GM04504 (cell line): Measurements from ENCODE around the gene SHISAL1.

Experiments used
- DNase-seq: peaks from one replicate; pipeline ENCODE4 v3.0.0-alpha.2; 2012; ENCODE audit warnings: low read depth

The SHISAL1 gene

DNA sequence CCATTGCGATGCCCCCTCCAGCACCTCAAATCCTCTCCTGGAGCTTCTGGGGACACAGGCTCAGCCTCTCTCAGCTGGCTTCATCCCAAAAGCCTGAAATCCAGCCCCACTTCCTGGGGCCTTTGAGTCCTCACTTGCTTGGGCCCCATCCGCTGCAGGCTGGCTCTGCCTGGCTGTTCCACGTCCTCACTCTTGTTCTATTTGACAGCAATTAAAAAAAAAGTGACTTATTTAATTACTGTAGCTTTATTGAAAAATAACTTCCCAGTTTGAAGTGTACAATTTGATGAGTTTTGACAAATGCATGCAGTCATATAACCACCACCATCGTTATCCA lies 104.8 kb downstream of the SHISAL1 start:
- DNase-seq = no peak

DNA sequence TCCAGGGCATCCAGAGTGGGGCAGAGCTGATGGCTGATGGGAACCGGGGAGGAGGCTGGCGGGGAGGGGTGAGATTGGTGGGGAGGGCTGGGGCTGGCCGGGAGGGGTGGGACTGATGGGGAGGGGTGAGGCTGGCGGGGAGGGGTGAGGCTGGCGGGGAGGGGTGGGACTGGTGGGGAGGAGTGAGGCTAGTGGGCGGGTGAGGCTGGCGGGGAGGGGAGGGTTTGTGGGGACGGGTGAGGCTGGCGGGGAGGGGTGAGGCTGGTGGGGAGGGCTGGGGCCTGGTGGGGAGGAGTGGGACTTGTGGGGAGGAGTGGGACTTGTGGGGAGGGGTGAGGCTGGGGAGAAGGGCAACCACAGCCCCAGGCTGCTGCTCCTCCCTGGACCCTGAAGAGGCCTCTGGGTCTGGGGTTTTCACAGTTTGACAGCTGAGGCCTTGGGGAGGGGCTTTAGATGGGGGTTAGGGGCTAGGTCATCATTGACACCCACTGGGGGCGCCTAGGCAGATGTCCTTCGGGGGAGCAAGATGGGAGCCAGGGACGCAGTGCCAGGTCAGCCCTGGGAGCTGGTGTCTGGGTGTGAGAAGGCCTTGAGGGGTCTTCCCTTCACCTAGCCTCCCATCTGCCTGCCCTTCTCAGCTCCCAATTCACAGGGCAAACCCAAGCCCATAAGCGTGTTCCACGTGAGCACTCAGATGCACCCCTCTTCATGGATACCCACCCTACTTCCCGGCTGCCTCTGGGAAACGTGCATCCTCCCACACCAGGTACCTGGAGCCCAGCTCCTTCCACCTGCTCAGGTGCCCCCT lies 105.4 kb downstream of the SHISAL1 start:
- DNase-seq = no peak

DNA sequence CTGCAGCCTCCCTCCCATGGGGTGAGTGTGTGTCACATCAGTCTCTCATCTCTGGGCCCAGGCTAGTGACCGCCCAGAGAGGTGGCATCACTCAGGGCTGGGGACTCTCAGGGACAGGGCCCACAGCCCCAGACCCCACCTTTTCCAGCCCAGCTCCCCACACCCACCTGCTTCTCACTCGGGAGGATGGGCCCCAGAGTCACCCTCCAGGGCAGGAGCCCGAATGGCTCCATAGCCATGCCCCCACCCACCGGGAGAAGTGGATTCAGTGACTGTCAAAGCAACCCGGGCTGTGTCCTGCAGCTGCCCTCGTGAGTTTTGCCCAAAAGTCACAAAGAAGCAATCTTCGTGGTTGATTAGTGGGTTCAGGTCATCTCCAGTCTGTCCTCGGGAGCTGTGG lies 106.1 kb downstream of the SHISAL1 start:
- no peak for DNase-seq

DNA sequence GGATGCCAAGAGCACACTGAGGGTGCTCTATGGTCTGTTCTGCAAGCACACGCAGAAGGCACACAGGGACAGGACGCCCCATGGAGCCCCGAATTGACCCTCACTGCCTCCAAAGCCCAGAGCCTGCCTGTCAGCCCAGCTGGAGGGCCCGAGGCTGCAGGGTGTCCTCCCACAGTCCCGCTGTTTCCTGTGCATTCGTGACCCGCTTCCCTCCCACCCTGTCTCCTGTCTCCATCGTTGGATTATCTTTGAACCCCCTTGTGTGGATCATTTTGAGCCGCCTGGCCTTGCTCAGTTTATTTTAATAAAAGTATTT lies 106.5 kb downstream of the SHISAL1 start:
- DNase-seq = no peak

DNA sequence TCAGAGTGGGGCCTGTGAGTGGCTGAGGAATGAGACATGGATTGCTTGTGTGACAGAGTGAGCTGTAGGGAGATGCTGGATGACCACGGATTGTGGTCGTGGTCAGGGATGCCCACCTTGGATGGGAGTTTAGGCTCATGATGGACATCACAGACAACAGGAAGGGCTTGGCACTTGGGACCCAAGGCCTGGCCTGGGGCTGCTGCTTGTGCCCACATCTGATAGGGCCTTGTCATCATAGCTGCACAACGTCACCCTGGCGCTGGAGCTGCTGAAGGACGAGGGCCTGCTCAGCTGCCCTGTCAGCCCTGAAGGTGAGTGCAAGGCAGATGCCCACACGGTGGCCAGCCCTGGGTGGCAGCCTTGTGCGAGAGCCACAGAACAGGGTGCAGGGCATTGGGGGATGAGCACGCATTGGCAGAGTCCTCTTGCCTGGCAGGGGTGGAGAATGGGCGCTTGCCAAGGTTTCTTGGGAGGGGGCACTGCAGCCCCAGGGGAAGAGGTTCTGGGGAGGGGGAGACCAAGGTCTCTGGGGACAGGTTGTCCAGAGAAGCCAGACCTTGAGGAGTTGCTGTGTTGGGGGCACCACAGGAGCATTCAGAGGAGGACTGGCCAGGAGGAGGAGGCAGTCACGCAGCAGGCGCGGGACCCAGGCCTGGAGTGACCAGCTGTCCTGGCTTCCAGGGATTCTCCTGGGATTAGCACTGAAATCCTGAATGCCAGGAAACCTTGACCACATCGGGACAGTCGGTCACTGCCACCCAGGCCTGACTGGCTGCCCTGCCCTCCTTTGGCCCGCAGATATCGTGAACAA lies 107.0 kb downstream of the SHISAL1 start:
- DNase-seq = no peak

DNA sequence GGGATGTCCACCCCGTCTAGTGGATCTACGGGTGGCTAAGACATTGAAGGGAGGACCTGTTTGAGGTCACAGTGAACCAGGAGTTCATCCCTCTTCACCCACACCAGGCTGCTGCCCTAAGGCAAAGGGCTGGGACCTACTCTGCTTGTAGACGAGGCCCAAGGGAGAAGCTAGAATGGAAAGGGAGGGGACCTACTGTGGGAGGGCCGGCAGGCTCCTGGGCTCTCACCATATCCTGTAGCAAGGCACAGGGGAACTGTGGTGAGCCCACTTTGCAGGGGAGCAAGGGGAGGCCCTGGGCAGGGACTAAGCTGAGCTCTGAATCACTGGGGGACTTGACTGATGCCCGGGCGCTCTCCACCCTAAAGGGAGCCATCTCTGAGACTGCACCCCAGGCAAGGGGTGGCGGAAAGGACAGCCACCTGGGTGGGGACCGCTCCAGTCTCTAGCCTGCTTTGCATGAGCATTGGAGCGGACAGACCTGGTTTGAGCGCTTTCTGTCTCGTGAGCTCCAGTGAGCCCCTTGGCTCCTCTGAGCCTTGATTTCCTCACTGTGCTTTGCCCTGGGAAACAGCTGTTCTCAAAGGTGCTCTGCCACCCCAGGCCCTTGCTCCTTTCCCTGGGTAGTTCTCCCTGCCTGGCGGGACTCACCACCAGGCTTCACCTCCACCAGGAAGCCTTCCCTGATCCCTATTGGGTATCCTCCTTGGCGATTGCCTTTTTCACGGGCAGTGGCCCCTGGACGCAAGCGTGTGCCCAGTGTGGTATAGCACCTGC lies 107.8 kb downstream of the SHISAL1 start:
- no peak for DNase-seq

DNA sequence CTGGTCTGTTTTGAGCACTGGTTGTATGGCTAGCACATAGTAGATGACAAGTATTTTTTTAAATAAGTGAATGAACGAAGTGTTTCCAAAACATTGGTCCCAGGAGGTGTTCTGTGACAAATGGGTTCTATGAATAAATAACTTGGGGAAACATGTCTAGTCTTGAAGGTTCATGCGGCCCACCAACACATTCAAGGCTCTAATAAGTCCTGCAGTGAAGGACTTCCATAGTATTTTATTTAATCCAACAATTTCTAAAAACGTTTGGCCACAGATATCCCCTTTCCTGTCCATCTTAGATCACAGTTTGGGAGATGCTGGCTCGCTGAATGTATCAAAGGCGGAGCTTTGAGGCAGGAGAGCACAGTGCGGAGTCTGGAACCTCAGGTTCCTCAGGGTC lies 109.5 kb downstream of the SHISAL1 start:
- DNase-seq = no peak

DNA sequence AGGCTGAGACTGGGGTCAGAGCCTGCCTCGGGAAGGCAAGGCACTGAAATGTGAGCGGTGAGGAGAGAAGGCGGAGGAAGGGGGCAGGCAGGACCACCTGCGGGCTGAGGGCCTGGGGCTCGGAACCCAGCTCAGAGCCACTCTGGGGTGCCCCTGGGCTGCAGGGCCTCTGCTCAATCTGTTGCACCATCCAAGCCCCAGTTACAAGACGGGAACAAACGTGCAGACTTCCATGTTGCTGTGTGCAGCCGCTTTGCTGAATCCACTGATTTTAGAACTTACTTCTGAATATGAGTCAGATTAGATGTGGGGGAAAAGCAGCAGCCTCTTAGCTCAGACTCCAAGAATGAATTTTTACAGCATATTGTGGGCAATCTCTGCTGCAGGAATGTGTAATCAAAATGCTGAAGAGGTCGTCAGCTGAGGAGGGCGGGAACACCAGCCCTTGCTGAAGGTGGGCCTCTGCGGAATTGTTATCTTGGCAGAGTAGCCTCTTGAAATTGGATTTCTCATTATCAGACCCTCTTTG lies 110.4 kb downstream of the SHISAL1 start:
- DNase-seq = peak; percentile 60

DNA sequence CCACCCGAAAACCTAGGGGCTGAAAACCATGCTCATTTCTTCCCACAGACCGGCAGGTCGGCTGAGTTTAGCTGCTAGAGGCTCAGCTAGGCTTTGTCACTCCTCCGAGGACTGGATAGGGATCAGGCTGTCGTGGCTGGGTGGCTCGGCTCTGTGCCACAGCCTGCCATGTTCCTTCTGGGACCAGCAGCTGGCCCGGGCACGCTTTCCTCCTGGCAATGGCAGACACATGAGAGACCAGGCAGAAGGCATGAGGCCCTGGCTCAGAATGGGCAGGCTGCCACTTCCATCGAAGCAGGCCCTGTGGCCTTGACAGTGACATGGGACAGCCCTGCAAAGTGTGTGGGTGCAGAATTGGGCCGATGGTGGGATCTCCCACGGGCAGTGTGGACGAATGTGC lies 111.1 kb downstream of the SHISAL1 start:
- no peak for DNase-seq

DNA sequence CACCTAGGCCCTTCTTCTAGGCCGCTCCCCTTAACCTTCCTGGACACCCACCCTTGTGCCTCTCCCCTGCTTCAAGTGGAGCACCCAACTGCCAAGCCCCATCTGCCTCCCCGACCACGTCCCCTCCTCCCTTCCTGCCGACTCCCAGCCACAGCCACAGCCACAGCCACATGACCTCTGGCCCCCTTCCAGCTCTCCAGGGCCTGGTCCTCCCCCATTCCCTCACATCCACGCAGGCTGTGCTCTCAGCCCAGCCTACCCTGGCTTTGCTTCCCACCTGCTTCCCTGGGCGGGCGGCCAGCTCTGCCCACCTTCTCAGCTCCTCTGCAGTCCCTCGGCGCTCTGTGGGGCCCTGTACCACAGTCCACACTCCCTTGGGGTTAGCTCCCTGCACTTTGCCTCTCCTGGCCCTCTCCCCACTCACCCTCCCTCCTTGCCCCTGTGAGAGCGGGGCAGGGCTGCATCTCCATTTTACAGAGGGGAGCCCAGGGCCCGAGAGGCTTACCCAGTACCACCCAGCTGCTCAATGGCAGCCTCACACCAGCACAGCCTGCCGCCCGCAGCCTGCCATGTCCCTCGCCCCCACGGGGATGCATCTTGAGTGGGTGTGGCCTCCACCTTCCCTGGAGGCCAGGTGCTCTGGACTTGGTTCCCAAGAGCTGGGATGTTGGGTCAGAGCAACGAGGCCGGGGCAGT lies 111.7 kb downstream of the SHISAL1 start:
- DNase-seq = no peak

DNA sequence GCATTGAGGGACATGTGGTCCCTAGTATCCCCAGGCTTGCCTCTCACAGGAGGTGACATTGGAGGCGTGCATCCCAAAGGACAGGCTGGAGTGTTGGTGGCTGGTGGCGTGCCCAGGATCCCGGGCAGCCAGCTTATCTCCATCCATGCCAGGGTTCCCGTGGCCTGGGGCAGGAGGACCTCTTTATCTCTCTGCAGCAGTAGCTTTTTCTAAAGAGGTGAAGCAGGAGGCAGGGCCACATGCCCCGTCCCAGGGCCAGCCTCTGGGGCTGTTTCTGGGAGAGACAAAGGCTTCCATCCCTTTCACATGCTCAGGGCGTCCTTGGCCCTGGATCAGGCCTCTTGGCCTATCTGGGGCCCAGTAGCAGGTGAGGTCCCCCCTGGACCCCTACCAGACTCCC lies 112.3 kb downstream of the SHISAL1 start:
- no peak for DNase-seq

DNA sequence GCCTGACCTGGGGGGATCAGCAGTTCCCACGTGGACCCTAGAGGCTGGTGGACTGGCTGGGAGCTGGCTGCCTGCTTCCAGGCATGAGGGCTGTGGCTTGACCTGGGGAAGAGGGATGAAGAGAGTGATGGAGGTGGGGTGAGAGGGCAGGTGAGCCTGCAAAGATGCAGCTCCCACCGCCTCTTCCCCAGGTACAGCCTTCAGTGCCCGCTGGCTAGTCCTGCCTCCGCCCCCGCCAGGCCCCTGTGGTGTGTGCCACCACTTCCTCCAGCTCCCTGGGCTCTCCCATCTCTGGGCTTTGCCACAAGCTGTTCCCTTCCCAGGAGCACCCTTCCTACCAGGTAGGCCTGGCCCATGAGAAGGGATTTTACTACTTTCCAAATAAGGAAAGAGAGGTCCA lies 112.9 kb downstream of the SHISAL1 start:
- no peak for DNase-seq

DNA sequence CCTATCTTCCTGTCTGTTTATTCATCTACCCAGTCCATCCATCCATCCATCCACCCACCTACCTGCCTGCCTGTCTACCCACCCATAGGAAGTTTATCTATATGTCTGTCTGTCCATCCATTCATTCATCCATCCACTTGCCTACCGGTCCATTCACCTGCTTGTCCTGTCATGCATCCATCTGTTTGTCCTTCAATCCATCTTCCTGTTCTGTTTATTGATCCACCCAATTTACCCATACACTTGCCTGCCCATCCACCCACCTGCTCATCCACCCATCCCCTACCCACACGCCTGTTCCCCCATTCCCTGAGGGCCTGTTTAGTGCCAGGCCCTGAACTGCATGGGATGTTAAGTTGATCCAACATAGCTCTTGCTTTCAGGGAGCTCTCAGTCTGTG lies 113.6 kb downstream of the SHISAL1 start:
- DNase-seq = no peak

DNA sequence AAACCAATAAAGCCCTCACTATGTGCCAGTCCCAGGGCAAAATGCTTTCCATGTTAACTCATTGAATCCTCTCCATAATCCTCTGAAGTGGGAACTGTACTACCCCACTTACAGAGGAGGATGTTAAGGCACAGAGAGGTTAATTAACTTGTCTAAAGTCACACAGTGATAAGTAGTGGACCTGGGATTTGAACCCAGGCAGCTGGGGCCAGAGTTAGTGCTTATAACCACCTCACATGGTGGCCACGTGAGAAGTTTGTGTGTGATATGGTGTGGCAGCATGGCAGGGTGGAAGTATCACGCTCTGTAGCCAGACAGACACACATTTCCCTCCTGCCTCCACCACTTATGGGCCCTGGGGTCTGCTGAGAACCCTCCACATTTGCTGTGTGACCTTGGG lies 115.5 kb downstream of the SHISAL1 start:
- no peak for DNase-seq

DNA sequence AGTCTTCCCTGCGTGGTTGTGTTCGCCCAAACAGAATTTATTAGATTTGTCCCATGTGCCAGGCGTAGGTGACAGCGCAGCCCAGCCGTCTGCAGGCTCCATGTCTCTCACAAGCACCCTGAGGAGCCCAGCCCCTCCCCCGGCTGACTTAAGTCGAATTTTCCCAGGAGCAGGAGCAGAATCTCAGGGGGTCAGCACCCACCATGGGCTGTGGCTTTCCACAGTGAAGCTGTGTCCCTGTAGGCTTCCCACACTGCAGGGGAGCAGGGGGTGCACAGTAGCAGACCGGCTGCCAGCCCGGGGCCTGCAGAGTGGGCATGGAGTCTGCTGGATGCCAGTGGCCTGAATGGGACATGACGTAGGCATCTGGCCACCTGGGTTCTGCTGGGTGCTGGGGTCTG lies 116.0 kb downstream of the SHISAL1 start:
- DNase-seq = no peak

DNA sequence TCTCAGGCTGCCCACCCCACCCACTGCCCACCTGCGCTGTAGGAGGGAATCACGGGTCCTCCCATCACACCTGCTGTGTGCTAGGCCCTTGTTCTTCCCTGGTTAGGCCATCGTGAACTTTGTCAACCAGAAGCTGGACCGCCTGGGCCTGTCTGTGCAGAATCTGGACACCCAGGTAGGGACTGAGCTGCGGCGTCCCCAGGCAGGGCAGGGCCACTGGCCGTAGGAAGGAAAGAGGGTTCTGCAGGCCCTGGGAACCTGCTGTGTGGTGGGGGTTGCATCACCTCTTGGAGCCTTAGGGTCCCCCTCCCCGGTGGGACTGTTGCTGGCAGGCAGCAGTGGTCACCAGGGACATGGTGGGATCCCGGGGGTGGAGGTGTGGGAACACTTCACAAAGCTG lies 116.5 kb downstream of the SHISAL1 start:
- DNase-seq = no peak

DNA sequence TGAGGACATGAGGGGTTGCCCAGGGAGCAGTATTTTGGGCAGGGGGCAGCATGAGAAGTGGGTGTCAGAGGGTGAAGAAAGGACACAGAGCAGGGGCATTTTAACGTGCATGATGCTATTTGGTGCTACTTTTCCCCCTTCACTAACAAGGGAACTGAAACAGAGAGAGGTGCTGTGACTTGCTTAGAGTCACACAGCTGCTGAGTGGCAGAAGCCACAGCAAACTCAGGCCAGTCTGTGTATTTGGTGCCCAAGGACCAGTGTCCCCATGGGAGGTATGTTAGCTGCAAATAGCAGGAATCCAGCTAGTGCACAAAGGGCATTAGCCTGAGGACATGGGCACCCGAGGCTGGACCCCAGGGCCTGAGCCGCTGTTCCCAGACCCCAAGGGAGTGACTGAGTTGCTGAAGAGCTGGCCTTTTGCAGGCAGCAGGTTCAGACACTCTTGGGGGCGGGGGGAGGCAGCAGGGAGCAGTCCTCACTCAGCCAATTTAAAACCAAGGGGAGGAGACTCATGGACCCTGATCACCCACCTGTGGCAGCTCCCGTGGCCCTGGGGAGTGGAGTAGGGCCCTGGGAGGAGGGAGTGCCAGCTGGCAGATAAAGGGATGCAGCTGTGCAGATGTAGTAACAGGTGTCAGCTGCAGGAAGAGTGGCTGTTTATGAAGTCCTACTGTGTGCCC lies 117.4 kb downstream of the SHISAL1 start:
- no peak for DNase-seq

DNA sequence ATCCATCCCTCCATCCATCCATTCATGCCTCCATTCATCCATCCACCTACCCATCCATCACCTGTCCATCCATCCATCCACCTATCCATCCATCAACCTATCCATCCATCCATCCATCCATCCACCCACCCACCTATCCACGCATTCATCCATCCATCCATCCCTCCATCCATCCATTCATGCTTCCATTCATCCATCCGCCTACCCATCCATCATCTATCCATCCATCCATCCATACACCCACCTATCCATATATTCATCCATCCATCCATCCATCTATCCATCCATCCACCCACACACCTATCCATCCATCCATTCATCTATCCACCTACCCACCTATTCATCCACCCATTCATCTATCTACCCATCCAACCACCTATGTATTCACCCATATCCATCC lies 118.2 kb downstream of the SHISAL1 start:
- no peak for DNase-seq
